ENCODE data around the gene CD2.

GRCh38 chr1:116805398-116805797, 51.2 kb downstream of the CD2 start:
- TF ChIP-seq, protein P1, sequence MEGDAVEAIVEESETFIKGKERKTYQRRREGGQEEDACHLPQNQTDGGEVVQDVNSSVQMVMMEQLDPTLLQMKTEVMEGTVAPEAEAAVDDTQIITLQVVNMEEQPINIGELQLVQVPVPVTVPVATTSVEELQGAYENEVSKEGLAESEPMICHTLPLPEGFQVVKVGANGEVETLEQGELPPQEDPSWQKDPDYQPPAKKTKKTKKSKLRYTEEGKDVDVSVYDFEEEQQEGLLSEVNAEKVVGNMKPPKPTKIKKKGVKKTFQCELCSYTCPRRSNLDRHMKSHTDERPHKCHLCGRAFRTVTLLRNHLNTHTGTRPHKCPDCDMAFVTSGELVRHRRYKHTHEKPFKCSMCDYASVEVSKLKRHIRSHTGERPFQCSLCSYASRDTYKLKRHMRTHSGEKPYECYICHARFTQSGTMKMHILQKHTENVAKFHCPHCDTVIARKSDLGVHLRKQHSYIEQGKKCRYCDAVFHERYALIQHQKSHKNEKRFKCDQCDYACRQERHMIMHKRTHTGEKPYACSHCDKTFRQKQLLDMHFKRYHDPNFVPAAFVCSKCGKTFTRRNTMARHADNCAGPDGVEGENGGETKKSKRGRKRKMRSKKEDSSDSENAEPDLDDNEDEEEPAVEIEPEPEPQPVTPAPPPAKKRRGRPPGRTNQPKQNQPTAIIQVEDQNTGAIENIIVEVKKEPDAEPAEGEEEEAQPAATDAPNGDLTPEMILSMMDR (IDR thresholded peaks at IDR 0.05; ENCODE audit: low read depth, low read length) = no peak
- TF ChIP-seq MYC (IDR thresholded peaks at IDR 0.05; ENCODE audit: low read depth, low read length) (no peak), MAX (IDR thresholded peaks at IDR 0.05; ENCODE audit: low read depth, low read length) (no peak)

Measured in NB4 (cell line).